GM19239 (cell line): ENCODE results near the gene HCFC2.

Experiments used
- DNase-seq: peaks from one replicate; pipeline ENCODE4 v3.0.0; 2011; ENCODE audit warnings: low spot score; ENCODE audit not compliant: insufficient read length
- FAIRE-seq: peaks from 2 replicates; lab custom pipeline; 2011; peaks lifted over from hg19 to GRCh38; lab: Jason Lieb, UNC

HCFC2 gene

DNA sequence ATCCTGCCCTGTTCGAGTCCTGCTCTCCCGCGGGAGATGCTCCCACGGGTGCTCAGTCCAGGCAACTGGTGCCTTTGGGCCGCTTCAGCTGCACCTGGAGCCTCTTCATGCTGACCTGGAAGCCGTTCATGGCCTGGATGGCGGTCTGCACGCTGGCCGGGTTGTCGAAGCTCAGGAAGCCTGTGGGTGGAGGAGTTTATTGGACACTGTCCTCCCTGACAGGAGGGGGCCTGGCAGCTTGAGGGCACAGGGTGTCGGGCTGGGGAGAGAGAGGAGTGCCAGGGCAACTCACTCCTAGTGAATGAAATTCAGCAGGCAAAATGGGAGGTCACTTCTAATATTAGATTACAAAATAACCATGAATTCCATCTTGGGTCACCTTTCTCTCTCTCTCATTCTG lies 83.0 kb downstream of the HCFC2 start:
- FAIRE-seq (no peak), DNase-seq (no peak)

DNA sequence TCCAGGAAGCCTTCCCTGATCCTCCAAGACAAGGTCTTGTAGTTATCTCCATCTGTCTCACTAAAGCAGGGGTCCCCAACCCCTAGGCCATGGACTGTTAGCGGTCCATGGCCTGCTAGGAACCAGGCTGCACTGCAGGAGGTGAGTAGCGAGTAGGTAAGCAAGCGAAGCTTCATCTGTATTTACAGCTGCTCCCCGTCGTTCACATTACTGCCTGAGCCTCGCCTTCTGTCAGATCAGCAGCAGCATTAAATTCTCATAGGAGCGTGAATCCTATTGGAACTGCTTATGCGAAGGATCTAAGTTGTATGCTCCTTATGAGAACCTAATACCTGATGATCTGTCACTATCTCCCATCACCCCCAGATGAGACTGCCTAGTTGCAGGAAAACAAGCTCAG lies 86.1 kb downstream of the HCFC2 start:
- FAIRE-seq (no peak), DNase-seq (no peak)

DNA sequence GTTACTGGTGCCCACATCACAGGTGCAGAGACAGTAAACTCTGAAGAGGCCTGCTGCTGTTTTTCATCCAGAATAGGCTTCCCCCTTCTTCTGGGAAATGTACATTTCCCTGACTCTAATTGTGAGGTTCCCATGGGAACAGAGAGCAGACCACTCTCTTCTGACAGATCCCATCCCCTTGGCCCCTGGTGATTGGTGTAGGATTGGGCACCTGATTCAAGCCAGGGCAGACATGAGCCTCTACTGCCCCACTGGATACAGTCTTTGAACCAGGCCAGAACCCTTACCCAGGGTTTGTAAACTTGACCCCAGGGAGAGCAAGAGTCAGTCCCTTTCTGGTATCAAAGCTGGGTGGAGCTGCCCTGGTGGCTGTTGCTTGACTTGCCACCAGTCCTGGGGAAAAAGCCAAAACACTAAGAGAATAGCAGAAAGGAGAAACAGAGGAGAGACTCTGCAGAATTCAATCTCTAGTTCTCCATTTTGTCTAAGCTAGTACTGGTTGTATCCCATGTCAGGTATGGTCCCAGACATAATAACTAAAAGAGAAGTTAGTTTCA lies 88.4 kb downstream of the HCFC2 start:
- no peak for DNase-seq
- no peak for FAIRE-seq

DNA sequence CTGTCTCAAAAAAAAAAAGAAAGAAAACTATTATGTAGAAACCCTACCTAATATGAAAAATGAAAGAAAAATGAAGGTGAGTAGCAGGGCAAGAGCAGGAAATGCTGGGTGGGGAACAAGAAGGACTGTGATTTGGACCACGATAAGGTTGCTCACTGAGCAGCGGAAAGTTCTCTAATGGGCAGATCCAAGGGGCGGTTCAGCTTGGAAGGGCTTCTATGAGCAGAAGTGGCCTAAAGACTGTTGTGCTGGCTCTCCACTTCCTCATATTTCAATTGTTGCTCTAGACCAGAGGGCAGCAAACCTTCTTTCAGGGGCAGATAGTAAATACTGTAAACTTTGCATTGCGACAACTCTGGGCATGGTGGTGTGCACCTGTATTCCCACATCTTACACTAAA lies 90.0 kb downstream of the HCFC2 start:
- no peak for DNase-seq
- no peak for FAIRE-seq

DNA sequence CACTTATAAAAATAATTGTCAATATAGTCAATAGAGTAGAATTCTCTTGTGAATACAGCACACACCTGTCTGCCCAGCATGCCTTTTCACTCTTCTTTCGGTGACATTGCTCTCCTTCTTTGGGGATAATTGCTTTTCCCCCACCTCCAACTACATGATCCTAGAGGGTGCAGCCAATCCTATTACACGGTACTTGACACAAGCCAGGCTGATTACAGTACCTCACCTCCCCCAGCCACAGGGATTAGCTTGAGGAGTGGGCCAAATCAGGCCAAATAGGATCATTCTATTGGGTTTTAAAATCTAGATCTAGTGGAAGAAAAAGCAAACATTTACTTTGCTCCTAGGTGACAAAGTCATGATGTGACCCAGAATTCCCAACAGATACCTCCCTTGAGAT lies 90.5 kb downstream of the HCFC2 start:
- FAIRE-seq (no peak), DNase-seq (no peak)
